ENCODE measurements around the gene TMCO1.
"Not testable (repeated sequence)": the region's sequence is repeated elsewhere in the genome, so short reads cannot be mapped to it uniquely, and the experiment has no call there.

TMCO1 gene

DNA sequence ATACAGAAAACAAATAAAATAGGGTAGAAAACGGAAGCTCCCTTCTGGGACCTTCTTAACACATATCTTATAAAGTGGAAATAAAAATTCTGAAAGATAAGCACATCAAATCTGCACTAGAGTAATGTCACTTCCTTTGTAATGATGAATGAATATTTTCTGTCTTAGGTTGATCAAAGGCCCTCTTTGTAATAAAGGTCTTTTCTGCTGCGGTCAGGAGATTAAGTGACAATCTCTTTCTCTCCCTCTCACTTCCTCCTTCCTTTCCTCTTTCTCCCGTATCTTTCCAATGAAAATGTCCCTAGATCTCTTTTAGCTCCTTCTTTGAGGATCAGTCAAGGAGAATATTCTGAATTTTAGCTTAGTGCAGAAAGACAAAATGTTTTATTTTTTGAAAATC is 33.8 kb downstream of the TMCO1 start:
- Histone ChIP-seq H3K9me3 (ENCODE audit: low read depth, low read length) (0 out of 2 replicates have a peak, but pooled peaks cover 3% of the 10 kb centered on the region), H3K9ac (ENCODE audit: insufficient read length) (no peak overlapping the region), H3K36me3 (ENCODE audit: insufficient read depth, low read length) (peaks cover 24% of the 10 kb centered on the region), H3K4me3 (no peak overlapping the region), H3K27ac (no peak overlapping the region)
- no peak for TF ChIP-seq FOXP2 (optimal IDR thresholded peaks at IDR 0.05; ENCODE audit: control extremely low read depth, extremely low read length, insufficient read depth)
- no peak for TF ChIP-seq POLR2AphosphoS5 (IDR thresholded peaks at IDR 0.05; ENCODE audit: borderline replicate concordance, low read depth, low read length)
- no peak for TF ChIP-seq EZH2 (IDR thresholded peaks at IDR 0.05)
- DNase-seq (ENCODE audit: low read depth, low spot score): no peak

DNA sequence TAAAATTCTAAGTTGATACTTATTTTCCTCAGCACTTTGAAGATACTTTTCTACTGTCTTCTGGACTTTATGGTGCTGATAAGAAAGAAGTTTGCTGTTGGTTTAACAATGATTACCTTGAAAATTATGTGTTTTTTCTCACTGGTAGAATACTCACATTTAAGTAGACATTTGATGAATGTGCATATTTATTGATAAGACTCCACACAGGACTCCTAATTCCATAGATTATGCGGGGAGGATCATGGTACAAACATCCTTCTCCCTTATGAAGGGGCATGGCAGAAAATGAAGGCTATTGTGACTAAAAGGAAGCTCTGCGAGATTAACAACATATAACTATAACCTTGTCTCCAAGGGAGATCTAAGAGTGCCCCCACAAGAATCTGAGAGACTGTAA is 41.8 kb downstream of the TMCO1 start:
- no peak overlapping the region for H3K4me3 ChIP-seq
- no peak overlapping the region for H3K27ac ChIP-seq
- H3K9me3 ChIP-seq (ENCODE audit: low read depth, low read length): no peaks in the 10 kb centered on the region
- H3K9ac ChIP-seq (ENCODE audit: insufficient read length): no peak overlapping the region
- H3K36me3 ChIP-seq (ENCODE audit: insufficient read depth, low read length): peaks cover 4% of the 10 kb centered on the region; the same call in 1 of the 2 replicates
- no peak for DNase-seq (ENCODE audit: low read depth, low spot score)
- no peak for TF ChIP-seq FOXP2 (optimal IDR thresholded peaks at IDR 0.05; ENCODE audit: control extremely low read depth, extremely low read length, insufficient read depth)
- TF ChIP-seq EZH2 (IDR thresholded peaks at IDR 0.05): no peak
- TF ChIP-seq POLR2AphosphoS5 (IDR thresholded peaks at IDR 0.05; ENCODE audit: borderline replicate concordance, low read depth, low read length): no peak

DNA sequence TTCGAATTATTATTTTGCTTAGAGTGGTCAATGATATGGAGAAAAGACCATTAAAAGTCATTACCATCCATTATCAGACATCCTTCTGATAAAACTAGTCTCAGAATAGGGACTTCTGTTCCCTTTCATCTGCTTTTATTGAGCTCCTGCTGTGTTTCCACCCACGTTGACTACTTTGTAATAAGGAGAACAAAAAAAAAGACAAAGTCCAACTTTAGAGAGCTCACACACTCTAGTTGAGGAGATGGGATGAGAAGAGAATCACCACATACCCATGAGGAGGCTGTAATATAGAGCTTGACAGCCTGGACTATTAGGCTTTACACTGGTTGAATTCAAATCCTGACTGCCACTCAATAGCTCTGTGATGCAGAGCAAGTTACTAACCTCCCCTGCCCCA is 42.5 kb downstream of the TMCO1 start:
- Histone ChIP-seq H3K9ac (ENCODE audit: insufficient read length) (no peak overlapping the region), H3K4me3 (no peak overlapping the region), H3K36me3 (ENCODE audit: insufficient read depth, low read length) (peaks cover 4% of the 10 kb centered on the region; the same call in 1 of the 2 replicates), H3K27ac (no peak overlapping the region), H3K9me3 (ENCODE audit: low read depth, low read length) (no peaks in the 10 kb centered on the region)
- TF ChIP-seq FOXP2 (optimal IDR thresholded peaks at IDR 0.05; ENCODE audit: control extremely low read depth, extremely low read length, insufficient read depth): no peak
- no peak for TF ChIP-seq POLR2AphosphoS5 (IDR thresholded peaks at IDR 0.05; ENCODE audit: borderline replicate concordance, low read depth, low read length)
- TF ChIP-seq EZH2 (IDR thresholded peaks at IDR 0.05): no peak
- no peak for DNase-seq (ENCODE audit: low read depth, low spot score)

DNA sequence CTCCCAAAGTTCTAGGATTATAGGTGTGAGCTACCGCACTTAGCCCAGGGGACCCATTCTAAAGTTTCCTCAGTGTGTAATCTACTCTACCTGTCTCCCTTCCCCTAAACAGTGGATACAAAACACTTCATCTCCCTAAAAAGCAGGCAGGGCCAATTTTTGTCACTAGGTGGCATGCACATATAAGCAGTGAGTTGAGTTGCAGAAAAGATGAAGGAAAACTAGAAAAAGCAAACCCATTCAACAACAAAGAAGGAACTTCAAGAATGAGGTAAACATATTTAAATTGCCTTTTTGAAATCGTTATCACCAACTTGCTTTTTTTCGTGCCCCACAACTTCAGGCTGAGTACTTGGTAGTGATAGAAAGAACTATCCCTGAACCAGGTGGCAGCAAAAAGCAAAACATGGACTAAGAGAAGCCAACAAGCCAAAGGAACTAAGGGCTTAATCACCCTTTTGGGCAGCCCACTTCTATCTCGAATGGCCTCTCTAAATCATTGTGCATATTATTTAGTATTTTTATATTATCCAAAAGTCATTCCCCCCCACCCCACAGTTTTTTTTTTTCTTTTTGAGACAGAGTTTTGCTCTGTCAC is 50.7 kb downstream of the TMCO1 start:
- no peak overlapping the region for H3K27ac ChIP-seq
- no peaks in the 10 kb centered on the region for H3K9me3 ChIP-seq (ENCODE audit: low read depth, low read length)
- DNase-seq (ENCODE audit: low read depth, low spot score): no peak
- H3K4me3 ChIP-seq: no peak overlapping the region
- no peak overlapping the region for H3K9ac ChIP-seq (ENCODE audit: insufficient read length)
- no peaks in the 10 kb centered on the region for H3K36me3 ChIP-seq (ENCODE audit: insufficient read depth, low read length)
- TF ChIP-seq POLR2AphosphoS5 (IDR thresholded peaks at IDR 0.05; ENCODE audit: borderline replicate concordance, low read depth, low read length): no peak
- no peak for TF ChIP-seq EZH2 (IDR thresholded peaks at IDR 0.05)
- TF ChIP-seq FOXP2 (optimal IDR thresholded peaks at IDR 0.05; ENCODE audit: control extremely low read depth, extremely low read length, insufficient read depth): no peak

DNA sequence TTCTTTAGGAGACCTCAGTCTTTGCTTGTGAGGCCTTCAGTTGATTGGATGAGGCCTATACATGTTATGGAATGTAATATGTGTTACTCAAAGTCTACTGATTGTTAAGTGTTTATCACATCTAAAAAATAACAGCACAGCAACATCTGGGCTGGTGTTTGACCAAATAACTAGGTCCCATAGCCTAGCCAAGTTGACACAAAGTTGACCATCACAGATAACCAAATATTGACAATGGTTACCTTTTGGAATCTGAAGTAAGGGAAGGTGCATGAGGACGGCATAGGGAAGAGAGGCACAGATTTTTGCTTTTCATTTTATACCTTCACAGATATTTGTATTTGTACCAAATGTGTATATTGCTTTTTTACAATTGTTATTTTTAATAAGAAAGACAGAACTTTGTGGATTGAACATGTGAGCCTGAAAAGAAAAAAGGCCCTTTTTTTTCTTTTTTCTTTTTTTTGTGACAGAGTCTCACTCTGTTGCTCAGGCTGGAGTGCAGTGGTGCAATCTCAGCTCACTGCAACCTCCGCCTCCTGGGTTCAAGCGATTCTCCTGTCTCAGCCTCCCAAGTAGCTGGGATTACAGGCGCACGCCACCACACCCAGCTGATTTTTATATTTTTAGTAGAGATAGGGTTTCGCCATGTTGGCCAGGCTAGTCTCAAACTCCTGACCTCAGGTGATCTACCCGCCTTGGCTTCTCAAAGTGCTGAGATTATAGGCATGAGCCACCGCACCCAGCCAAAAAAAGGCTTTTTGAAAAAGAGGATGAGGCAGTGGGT is 52.2 kb downstream of the TMCO1 start:
- not testable (repeated sequence) for H3K9me3 ChIP-seq (ENCODE audit: low read depth, low read length); H3K36me3 ChIP-seq (ENCODE audit: insufficient read depth, low read length); H3K4me3 ChIP-seq

DNA sequence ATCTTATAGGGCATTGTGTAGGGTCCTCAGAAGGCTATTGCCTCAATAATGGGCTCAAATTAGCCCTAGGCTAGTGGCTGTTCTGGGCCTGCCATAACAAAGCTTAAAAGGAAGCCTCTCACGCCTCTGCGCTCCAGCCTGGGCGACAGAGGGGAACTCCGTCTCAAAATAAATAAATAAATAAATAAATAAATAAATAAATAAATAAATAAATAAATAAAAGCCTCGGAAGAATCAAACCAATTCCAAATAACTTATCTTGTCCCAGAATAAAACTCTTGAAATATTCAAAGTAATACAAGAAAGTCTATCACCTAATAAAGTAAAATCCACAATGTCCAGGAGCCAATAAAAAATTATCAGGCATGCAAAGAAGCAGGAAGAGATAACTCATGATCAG is 55.9 kb downstream of the TMCO1 start:
- DNase-seq (ENCODE audit: low read depth, low spot score): no peak
- H3K4me3 ChIP-seq: no peak overlapping the region
- TF ChIP-seq FOXP2 (optimal IDR thresholded peaks at IDR 0.05; ENCODE audit: control extremely low read depth, extremely low read length, insufficient read depth) (no peak), EZH2 (IDR thresholded peaks at IDR 0.05) (no peak), POLR2AphosphoS5 (IDR thresholded peaks at IDR 0.05; ENCODE audit: borderline replicate concordance, low read depth, low read length) (no peak)
- H3K9me3 ChIP-seq (ENCODE audit: low read depth, low read length): no peaks in the 10 kb centered on the region
- no peak overlapping the region for H3K9ac ChIP-seq (ENCODE audit: insufficient read length)
- no peaks in the 10 kb centered on the region for H3K36me3 ChIP-seq (ENCODE audit: insufficient read depth, low read length)
- H3K27ac ChIP-seq: no peak overlapping the region

More for the DNA sequence above, 52.2 kb downstream of the TMCO1 start:
- H3K9ac ChIP-seq (ENCODE audit: insufficient read length); DNase-seq (ENCODE audit: low read depth, low spot score); H3K27ac ChIP-seq: not testable (repeated sequence)

DNA sequence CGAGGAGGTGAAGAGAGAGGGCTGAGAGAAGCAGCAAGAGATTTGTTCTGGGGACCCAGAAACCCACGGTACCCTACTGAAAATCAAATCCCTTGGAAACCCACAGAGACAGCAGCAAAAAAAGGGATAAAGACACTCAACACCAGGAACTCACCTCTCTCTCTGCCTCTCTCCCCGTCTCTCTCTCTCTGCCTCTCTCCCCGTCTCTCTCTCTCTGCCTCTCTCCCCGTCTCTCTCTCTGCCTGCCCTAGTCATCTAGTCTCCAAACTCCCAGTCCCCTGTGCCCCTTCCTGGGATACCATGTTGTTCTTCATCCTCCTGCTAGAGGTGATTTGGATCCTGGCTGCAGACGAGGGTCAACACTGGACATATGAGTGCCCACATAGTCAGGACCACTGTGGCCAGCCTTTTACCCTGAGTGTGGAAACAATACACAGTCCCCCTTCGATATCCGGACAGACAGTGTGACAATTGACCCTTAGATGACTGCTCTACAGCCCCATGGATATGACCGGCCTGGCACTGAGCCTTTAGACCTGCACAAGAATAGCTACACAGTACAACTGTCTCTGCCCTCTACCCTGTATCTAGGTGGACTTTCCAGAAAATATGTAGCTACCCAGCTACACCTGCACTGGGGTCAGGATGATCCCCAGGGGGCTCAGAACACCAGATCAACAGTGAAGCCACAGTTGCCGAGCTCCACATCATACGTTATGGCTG is 60.5 kb downstream of the TMCO1 start:
- TF ChIP-seq FOXP2 (optimal IDR thresholded peaks at IDR 0.05; ENCODE audit: control extremely low read depth, extremely low read length, insufficient read depth): no peak
- TF ChIP-seq EZH2 (IDR thresholded peaks at IDR 0.05): no peak
- TF ChIP-seq POLR2AphosphoS5 (IDR thresholded peaks at IDR 0.05; ENCODE audit: borderline replicate concordance, low read depth, low read length): no peak
- H3K4me3 ChIP-seq: no peak overlapping the region

DNA sequence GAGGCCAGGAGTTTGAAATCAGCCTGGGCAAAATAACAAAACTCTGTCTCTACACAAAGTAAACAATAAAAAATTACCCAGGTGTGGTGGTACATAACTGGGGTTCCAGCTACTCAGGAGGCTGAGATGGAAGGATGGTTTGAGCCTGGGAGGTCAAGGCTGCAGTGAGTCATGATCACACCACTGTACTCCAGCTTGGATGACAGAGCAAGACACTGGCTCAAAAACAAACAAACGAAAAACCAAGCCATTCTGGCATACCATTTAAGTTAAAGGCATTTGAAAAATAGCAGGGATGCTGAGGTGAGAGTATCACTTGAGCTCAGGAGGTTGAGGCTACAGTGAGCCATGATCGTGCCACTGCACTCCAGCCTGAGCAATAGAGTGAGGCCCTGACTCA is 65.0 kb downstream of the TMCO1 start:
- no peak for DNase-seq (ENCODE audit: low read depth, low spot score)
- H3K9ac ChIP-seq (ENCODE audit: insufficient read length): no peak overlapping the region

More for the DNA sequence above, 60.5 kb downstream of the TMCO1 start:
- H3K27ac ChIP-seq: no peak overlapping the region
- no peaks in the 10 kb centered on the region for H3K9me3 ChIP-seq (ENCODE audit: low read depth, low read length)
- no peak overlapping the region for H3K9ac ChIP-seq (ENCODE audit: insufficient read length)
- DNase-seq (ENCODE audit: low read depth, low spot score): no peak
- no peaks in the 10 kb centered on the region for H3K36me3 ChIP-seq (ENCODE audit: insufficient read depth, low read length)

DNA sequence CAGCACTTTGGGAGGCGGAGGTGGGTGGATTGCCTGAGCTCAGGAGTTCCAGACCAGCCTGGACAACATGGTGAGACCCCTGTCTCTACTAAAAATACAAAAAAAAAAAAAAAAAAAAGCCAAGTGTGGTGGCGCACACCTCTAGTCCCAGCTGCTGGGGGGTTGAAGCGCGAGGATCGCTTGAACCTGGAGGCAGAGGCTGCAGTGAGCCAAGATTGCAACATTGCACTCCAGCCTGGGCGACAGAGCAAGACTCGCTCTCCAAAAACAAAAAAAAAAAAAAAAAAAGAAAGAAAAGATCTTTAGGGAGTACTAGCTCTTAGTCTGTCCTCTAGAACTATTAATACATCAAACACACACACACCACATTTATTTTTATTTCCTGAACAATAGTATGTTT is 66.7 kb downstream of the TMCO1 start:
- H3K36me3 ChIP-seq (ENCODE audit: insufficient read depth, low read length); DNase-seq (ENCODE audit: low read depth, low spot score); H3K27ac ChIP-seq; H3K9me3 ChIP-seq (ENCODE audit: low read depth, low read length); H3K4me3 ChIP-seq; H3K9ac ChIP-seq (ENCODE audit: insufficient read length): not testable (repeated sequence)

More for the DNA sequence above, 65.0 kb downstream of the TMCO1 start:
- no peaks in the 10 kb centered on the region for H3K9me3 ChIP-seq (ENCODE audit: low read depth, low read length)
- TF ChIP-seq EZH2 (IDR thresholded peaks at IDR 0.05): no peak
- no peak for TF ChIP-seq POLR2AphosphoS5 (IDR thresholded peaks at IDR 0.05; ENCODE audit: borderline replicate concordance, low read depth, low read length)
- TF ChIP-seq FOXP2 (optimal IDR thresholded peaks at IDR 0.05; ENCODE audit: control extremely low read depth, extremely low read length, insufficient read depth): no peak
- H3K4me3 ChIP-seq: no peak overlapping the region
- H3K27ac ChIP-seq: no peak overlapping the region
- H3K36me3 ChIP-seq (ENCODE audit: insufficient read depth, low read length): no peaks in the 10 kb centered on the region

Data from SK-N-MC (cell line).